Suprapubic skin (tissue), 4 donors: ENCODE measurements around the gene STT3A. TPM values are rescaled to one million over a fixed set of nuclear protein-coding genes. Genes with fewer than 3 reads are reported as not detected.

Source experiments
- DNase-seq, 2 donors: peaks; one replicate each; pipeline ENCODE4 v3.0.0-alpha.2; 2019; ENCODE audit warnings: low spot score in 2 of 2
- H3K27ac ChIP-seq: fragments of 200-600 bp; sonication (generic); one replicate; pipeline ENCODE4 v1.5.1; 2019
- H3K27me3 ChIP-seq: fragments of 200-600 bp; sonication (generic); one replicate; pipeline ENCODE4 v1.5.1; 2019
- H3K36me3 ChIP-seq: fragments of 200-600 bp; sonication (generic); one replicate; pipeline ENCODE4 v1.5.1; 2019
- H3K4me1 ChIP-seq: fragments of 200-600 bp; sonication (generic); one replicate; pipeline ENCODE4 v1.5.1; 2019
- H3K4me3 ChIP-seq: fragments of 200-600 bp; sonication (generic); one replicate; pipeline ENCODE4 v1.5.1; 2019; ENCODE audit warnings: mild to moderate bottlenecking
- H3K9me3 ChIP-seq: fragments of 200-600 bp; sonication (generic); one replicate; pipeline ENCODE4 v1.5.1; 2019
- CTCF ChIP-seq, 2 donors: fragments of 200-600 bp in 1 of 2; fragments of 450-650 bp in 1 of 2; sonication (generic) in 1 of 2; IDR thresholded peaks; one replicate each; pipeline ENCODE4 v1.5.1; 2016 to 2019; ENCODE audit warnings: antibody characterized with exemption in 2 of 2, mild to moderate bottlenecking in 1 of 2, moderate library complexity in 1 of 2
- EP300 ChIP-seq: sonication (generic); formaldehyde crosslinking; IDR thresholded peaks from one replicate; pipeline ENCODE4 v1.6.1; 2017; ENCODE audit warnings: antibody characterized with exemption
- POLR2A ChIP-seq, 2 donors: fragments of 450-650 bp; IDR thresholded peaks; one replicate each; pipeline ENCODE4 v1.6.1; 2017; ENCODE audit warnings: antibody characterized with exemption in 2 of 2, mild to moderate bottlenecking in 2 of 2, moderate library complexity in 2 of 2
- POLR2AphosphoS5 ChIP-seq, 3 donors: sonication (generic); formaldehyde crosslinking; IDR thresholded peaks; one replicate each; pipeline ENCODE4 v1.6.1; 2017; ENCODE audit warnings: antibody characterized with exemption in 3 of 3
- WGBS: methylation state at CpG from one replicate; pipeline ENCODE4 v1.1.5; 2018; 5-methylcytosine and 5-hydroxymethylcytosine counted together
- total RNA-seq, 4 donors: library from RNA; depleted of rRNA; stranded (reverse); fragments of >200 nt; gene quantifications; one replicate each; pipeline ENCODE4 v1.1.0, GENCODE V29; 2016

STT3A gene
- total RNA-seq, 4 donors from 2014 or later: 49.5 to 64.8 (median 62.8) TPM

GRCh38 chr11:125662689-125663088 lies 70.0 kb downstream of the STT3A start:
- H3K9me3 ChIP-seq: no peaks in the 10 kb centered on the region
- H3K4me1 ChIP-seq: no peaks in the 10 kb centered on the region
- no peak overlapping the region for H3K4me3 ChIP-seq
- DNase-seq: no peak
- 93% methylated on average over 2 of the region's 2 CpGs for WGBS
- no peaks in the 10 kb centered on the region for H3K27me3 ChIP-seq
- TF ChIP-seq POLR2AphosphoS5 (IDR thresholded peaks at IDR 0.05): no peak
- no peak for TF ChIP-seq EP300
- TF ChIP-seq POLR2A (IDR thresholded peaks at IDR 0.05): no peak
- TF ChIP-seq CTCF (IDR thresholded peaks at IDR 0.05): no peak
- no peaks in the 10 kb centered on the region for H3K36me3 ChIP-seq
- H3K27ac ChIP-seq: no peak overlapping the region

- Histone ChIP-seq H3K4me3 (no peak overlapping the region), H3K27ac (no peak overlapping the region), H3K9me3 (no peaks in the 10 kb centered on the region), H3K4me1 (no peaks in the 10 kb centered on the region), H3K36me3 (no peaks in the 10 kb centered on the region), H3K27me3 (no peaks in the 10 kb centered on the region)
- WGBS: 96% methylated on average over 3 of the region's 3 CpGs
- DNase-seq: no peak
- TF ChIP-seq POLR2A (IDR thresholded peaks at IDR 0.05) (no peak), CTCF (IDR thresholded peaks at IDR 0.05) (no peak), EP300 (no peak), POLR2AphosphoS5 (IDR thresholded peaks at IDR 0.05) (no peak)
These were observed 71.3 kb downstream of the STT3A start for GRCh38 chr11:125663910-125664309.

GRCh38 chr11:125667151-125667550 lies 74.5 kb downstream of the STT3A start:
- DNase-seq: no peak
- WGBS: 100% methylated on average over 2 of the region's 2 CpGs
- H3K4me1 ChIP-seq: no peaks in the 10 kb centered on the region
- TF ChIP-seq POLR2AphosphoS5 (IDR thresholded peaks at IDR 0.05): no peak
- TF ChIP-seq POLR2A (IDR thresholded peaks at IDR 0.05): no peak
- no peak for TF ChIP-seq CTCF (IDR thresholded peaks at IDR 0.05)
- TF ChIP-seq EP300: no peak
- H3K36me3 ChIP-seq: no peaks in the 10 kb centered on the region
- H3K4me3 ChIP-seq: no peak overlapping the region
- no peaks in the 10 kb centered on the region for H3K9me3 ChIP-seq
- H3K27ac ChIP-seq: no peak overlapping the region
- H3K27me3 ChIP-seq: no peaks in the 10 kb centered on the region

- TF ChIP-seq EP300: no peak
- TF ChIP-seq POLR2A (IDR thresholded peaks at IDR 0.05): no peak
- TF ChIP-seq POLR2AphosphoS5 (IDR thresholded peaks at IDR 0.05): no peak
- TF ChIP-seq CTCF (IDR thresholded peaks at IDR 0.05): no peak
- no peak for DNase-seq
- H3K36me3 ChIP-seq: no peaks in the 10 kb centered on the region
- no peaks in the 10 kb centered on the region for H3K9me3 ChIP-seq
- H3K27ac ChIP-seq: no peak overlapping the region
- 96% methylated on average over 1 of the region's 1 CpG for WGBS
- H3K4me1 ChIP-seq: no peaks in the 10 kb centered on the region
- H3K27me3 ChIP-seq: no peaks in the 10 kb centered on the region
- no peak overlapping the region for H3K4me3 ChIP-seq
These were observed 77.5 kb downstream of the STT3A start for GRCh38 chr11:125670172-125670571.

- no peaks in the 10 kb centered on the region for H3K27me3 ChIP-seq
- 84% methylated on average over 2 of the region's 2 CpGs for WGBS
- no peaks in the 10 kb centered on the region for H3K9me3 ChIP-seq
- no peak for DNase-seq
- no peak for TF ChIP-seq EP300
- TF ChIP-seq POLR2AphosphoS5 (IDR thresholded peaks at IDR 0.05): no peak
- TF ChIP-seq POLR2A (IDR thresholded peaks at IDR 0.05): no peak
- TF ChIP-seq CTCF (IDR thresholded peaks at IDR 0.05): no peak
- H3K4me1 ChIP-seq: no peaks in the 10 kb centered on the region
- no peaks in the 10 kb centered on the region for H3K36me3 ChIP-seq
- no peak overlapping the region for H3K4me3 ChIP-seq
- H3K27ac ChIP-seq: no peak overlapping the region
These were observed 78.9 kb downstream of the STT3A start for GRCh38 chr11:125671561-125671960.

Other genes with a start within 250 kb of the STT3A start
- 10 to 100 TPM in 2 of 4 donors, 1 to 10 TPM in 2; 2.4 to 15.4 (median 9.8) TPM for gene FEZ1, start 96.6 kb upstream of the STT3A start, total RNA-seq
- gene EI24, start 23.4 kb upstream of the STT3A start, total RNA-seq: 100 to 1,000 TPM in 2 of 4 donors, 10 to 100 TPM in 2; 58.9 to 127 (median 102) TPM
- 1 to 10 TPM; 2.5 to 4.0 (median 3.5) TPM for gene CHEK1, start 32.3 kb downstream of the STT3A start, total RNA-seq
- not detected for gene ACRV1, start 88.0 kb downstream of the STT3A start, total RNA-seq
- not detected for gene PATE1, start 153.4 kb downstream of the STT3A start, total RNA-seq
- not detected for gene PATE2, start 186.0 kb downstream of the STT3A start, total RNA-seq
- gene PATE3, start 195.3 kb downstream of the STT3A start, total RNA-seq: not detected
- not detected for gene PATE4, start 240.5 kb downstream of the STT3A start, total RNA-seq